Lung (tissue), 12 donors: ENCODE results near the gene HEY2. TPM values are rescaled to one million over a fixed set of nuclear protein-coding genes. Genes with fewer than 3 reads are reported as not detected.

Source experiments
- ATAC-seq: fragments of 200-7000 bp; cut with Tn5 transposase; one replicate; pipeline ENCODE4 v1.9.1; 2020; ENCODE audit warnings: moderate number of reproducible peaks; ENCODE audit not compliant: insufficient read depth, low FRiP score
- DNase-seq, 3 donors: peaks; one replicate each; pipeline ENCODE4 v3.0.0-alpha.2; 2013 to 2017
- H3K27ac ChIP-seq, 2 donors: one replicate each; pipeline ENCODE4 v1.5.1; 2013; ENCODE audit warnings: mild to moderate bottlenecking in 2 of 2, moderate library complexity in 2 of 2, control low read depth in 1 of 2, inconsistent platforms in 1 of 2, low read depth in 1 of 2, low read length in 1 of 2
- H3K27me3 ChIP-seq, 3 donors: one replicate each; pipeline ENCODE4 v1.5.1; 2013; ENCODE audit warnings: low read length in 2 of 3; ENCODE audit not compliant: control insufficient read depth in 3 of 3, insufficient read depth in 3 of 3
- H3K36me3 ChIP-seq, 4 donors: one replicate each; pipeline ENCODE4 v1.5.1; 2013; ENCODE audit warnings: low read length in 4 of 4, mild to moderate bottlenecking in 1 of 4, moderate library complexity in 1 of 4; ENCODE audit not compliant: control insufficient read depth in 4 of 4, insufficient read depth in 4 of 4
- H3K4me1 ChIP-seq, 5 donors: one replicate each; pipeline ENCODE4 v1.5.1; 2013; ENCODE audit warnings: low read length in 5 of 5, mild to moderate bottlenecking in 2 of 5, moderate library complexity in 1 of 5; ENCODE audit not compliant: control insufficient read depth in 5 of 5, insufficient read depth in 5 of 5
- H3K4me3 ChIP-seq: one replicate; pipeline ENCODE4 v1.5.1; 2013; ENCODE audit warnings: mild to moderate bottlenecking, control low read depth, moderate library complexity
- H3K9ac ChIP-seq, 2 donors: one replicate each; pipeline ENCODE4 v1.5.1; 2013; ENCODE audit warnings: low read length in 2 of 2, control low read depth in 1 of 2; ENCODE audit not compliant: insufficient read depth in 1 of 2
- H3K9me3 ChIP-seq, 4 donors: one replicate each; pipeline ENCODE4 v1.5.1; 2013; ENCODE audit warnings: low read length in 3 of 4, mild to moderate bottlenecking in 1 of 4, moderate library complexity in 1 of 4; ENCODE audit not compliant: control insufficient read depth in 4 of 4, insufficient read depth in 3 of 4
- WGBS, 2 donors: extraction: QIAGEN DNeasy Blood & Tissue Kit; methylation state at CpG; one replicate each; pipeline ENCODE4 v1.1.7; 2013; 5-methylcytosine and 5-hydroxymethylcytosine counted together
- polyA plus RNA-seq, 2 donors: library from polyadenylated mRNA; stranded (reverse); fragments of 200-250 nt; gene quantifications; one replicate each; pipeline ENCODE4 v1.2.1, GENCODE V29; 2013
- total RNA-seq, 2 donors: library from RNA; depleted of rRNA in 1 of 2; stranded (reverse); fragments of >200 nt in 1 of 2; gene quantifications; one replicate each; pipeline ENCODE4 v1.2.1, GENCODE V29; 2014 to 2021
- TF ChIP-seq, protein P1 (sequence below): IDR thresholded peaks from 2 replicates; pipeline ENCODE4 v1.5.1; 2012; ENCODE audit warnings: mild to moderate bottlenecking; ENCODE audit errors: control extremely low read depth, extremely low read depth
- donor health status: control.
- donor health status: control.
- donor health status: Bipolar disorder and iron deficiency.
- donor health status: healthy.
- donor health status: DM: yes; HTN: yes; CAD: no.

Gene HEY2
- total and polyA plus RNA-seq, 4 donors = 1.0 to 5.2 (median 1.5) TPM

DNA sequence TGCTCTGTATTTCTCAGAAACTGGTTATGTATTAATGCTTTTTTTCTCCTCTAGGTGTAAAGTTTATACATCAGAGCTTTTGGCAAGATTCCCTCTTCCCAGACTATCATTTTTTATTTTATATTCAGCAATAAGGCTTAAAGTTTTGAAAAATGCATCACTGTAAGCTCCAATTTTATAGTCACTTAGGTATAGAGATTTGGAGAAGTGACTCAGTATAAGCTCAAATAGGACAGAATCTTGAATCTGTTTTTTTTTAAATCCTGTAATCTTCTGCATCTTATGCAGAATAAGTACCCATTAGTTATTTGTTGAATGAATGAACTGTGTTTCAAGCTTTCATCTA is 42.4 kb downstream of the HEY2 start:
- Histone ChIP-seq H3K27ac (no peak overlapping the region), H3K9ac (peak overlapping the region in 1 of 2 donors; percentile 20)

GRCh38 chr6:125792172-125792571 is 42.7 kb downstream of the HEY2 start:
- Histone ChIP-seq H3K27ac (no peak overlapping the region), H3K36me3 (no peaks in the 10 kb centered on the region), H3K9me3 (no peaks in the 10 kb centered on the region), H3K4me1 (peaks cover 2 to 19% (median 4%) of the 10 kb centered on the region in 5 donors), H3K4me3 (no peak overlapping the region), H3K27me3 (no peaks in the 10 kb centered on the region), H3K9ac (no peak overlapping the region)
- ATAC-seq (no peak), DNase-seq (no peak)
- 47 to 54% methylated on average over 3 of the region's 3 CpGs for WGBS, 2 donors
- TF ChIP-seq, protein P1, sequence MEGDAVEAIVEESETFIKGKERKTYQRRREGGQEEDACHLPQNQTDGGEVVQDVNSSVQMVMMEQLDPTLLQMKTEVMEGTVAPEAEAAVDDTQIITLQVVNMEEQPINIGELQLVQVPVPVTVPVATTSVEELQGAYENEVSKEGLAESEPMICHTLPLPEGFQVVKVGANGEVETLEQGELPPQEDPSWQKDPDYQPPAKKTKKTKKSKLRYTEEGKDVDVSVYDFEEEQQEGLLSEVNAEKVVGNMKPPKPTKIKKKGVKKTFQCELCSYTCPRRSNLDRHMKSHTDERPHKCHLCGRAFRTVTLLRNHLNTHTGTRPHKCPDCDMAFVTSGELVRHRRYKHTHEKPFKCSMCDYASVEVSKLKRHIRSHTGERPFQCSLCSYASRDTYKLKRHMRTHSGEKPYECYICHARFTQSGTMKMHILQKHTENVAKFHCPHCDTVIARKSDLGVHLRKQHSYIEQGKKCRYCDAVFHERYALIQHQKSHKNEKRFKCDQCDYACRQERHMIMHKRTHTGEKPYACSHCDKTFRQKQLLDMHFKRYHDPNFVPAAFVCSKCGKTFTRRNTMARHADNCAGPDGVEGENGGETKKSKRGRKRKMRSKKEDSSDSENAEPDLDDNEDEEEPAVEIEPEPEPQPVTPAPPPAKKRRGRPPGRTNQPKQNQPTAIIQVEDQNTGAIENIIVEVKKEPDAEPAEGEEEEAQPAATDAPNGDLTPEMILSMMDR = no peak

More for the DNA sequence above, 42.4 kb downstream of the HEY2 start:
- Histone ChIP-seq H3K9me3 (no peaks in the 10 kb centered on the region), H3K27me3 (no peaks in the 10 kb centered on the region), H3K36me3 (no peaks in the 10 kb centered on the region), H3K4me3 (no peak overlapping the region), H3K4me1 (peaks cover 2 to 19% (median 4%) of the 10 kb centered on the region in 5 donors)
- TF ChIP-seq, protein P1 = no peak
- DNase-seq (no peak), ATAC-seq (no peak)

- Histone ChIP-seq H3K9me3 (no peaks in the 10 kb centered on the region), H3K27me3 (no peaks in the 10 kb centered on the region), H3K27ac (no peak overlapping the region), H3K36me3 (no peaks in the 10 kb centered on the region), H3K9ac (no peak overlapping the region), H3K4me3 (no peak overlapping the region), H3K4me1 (peaks cover 2 to 19% (median 4%) of the 10 kb centered on the region in 5 donors)
- ATAC-seq = no peak
- no peak for DNase-seq
- TF ChIP-seq, protein P1 = no peak
These were observed 43.2 kb downstream of the HEY2 start for GRCh38 chr6:125792680-125793079.

- Histone ChIP-seq H3K27ac (peak overlapping the region in 1 of 2 donors; percentile 44), H3K27me3 (no peaks in the 10 kb centered on the region), H3K36me3 (no peaks in the 10 kb centered on the region), H3K4me3 (no peak overlapping the region), H3K9ac (no peak overlapping the region), H3K4me1 (peaks cover 2 to 19% (median 4%) of the 10 kb centered on the region in 5 donors), H3K9me3 (no peaks in the 10 kb centered on the region)
- DNase-seq (no peak), ATAC-seq (no peak)
- WGBS, 2 donors = 73 to 82% methylated on average over 2 of the region's 2 CpGs
- TF ChIP-seq, protein P1 = no peak
These were observed 43.8 kb downstream of the HEY2 start for GRCh38 chr6:125793280-125793679.
